Chondrocyte (in vitro differentiated cells): ENCODE data around the gene DSCAML1. TPM values are rescaled to one million over a fixed set of nuclear protein-coding genes. Genes with fewer than 3 reads are reported as not detected.

Experiments
- DNase-seq: peaks from one replicate; pipeline ENCODE4 v3.0.0; 2021; ENCODE audit warnings: mixed read lengths, low spot score
- H3K27ac Mint-ChIP-seq: one replicate; pipeline ENCODE4 v1.8.0; 2021; ENCODE audit warnings: mild to moderate bottlenecking, moderate library complexity, mixed read lengths; ENCODE audit not compliant: unreplicated experiment
- H3K27me3 Mint-ChIP-seq: 2 replicates; pipeline ENCODE4 v1.8.0; 2021; ENCODE audit warnings: low read depth, mixed read lengths
- H3K36me3 Mint-ChIP-seq: 2 replicates; pipeline ENCODE4 v1.8.0; 2021; ENCODE audit warnings: low read depth, mixed read lengths
- H3K4me1 Mint-ChIP-seq: 2 replicates; pipeline ENCODE4 v1.8.0; 2021; ENCODE audit warnings: low read depth, mild to moderate bottlenecking, mixed read lengths
- H3K4me3 Mint-ChIP-seq: one replicate; pipeline ENCODE4 v1.8.0; 2021; ENCODE audit warnings: mild to moderate bottlenecking, moderate library complexity, mixed read lengths; ENCODE audit not compliant: unreplicated experiment
- H3K9me3 Mint-ChIP-seq: 2 replicates; pipeline ENCODE4 v1.8.0; 2021; ENCODE audit warnings: low read depth, mixed read lengths
- CTCF ChIP-seq: fragments of 200-600 bp; sonication (generic); IDR thresholded peaks from 2 replicates; pipeline ENCODE4 v1.5.0; 2021; ENCODE audit warnings: antibody characterized with exemption, mild to moderate bottlenecking, moderate library complexity
- total RNA-seq: library from RNA; stranded (reverse); gene quantifications from 3 replicates; pipeline ENCODE4 v1.2.1, GENCODE V29; 2021

The DSCAML1 gene
- total RNA-seq, 1 donor from 2014 or later: not detected

- H3K27ac Mint-ChIP-seq: no peak overlapping the region
- no peaks in the 10 kb centered on the region for H3K27me3 Mint-ChIP-seq
- H3K9me3 Mint-ChIP-seq: no peaks in the 10 kb centered on the region
- peak; percentile 44 for DNase-seq
- peak; percentile 11 for TF ChIP-seq CTCF
- H3K4me3 Mint-ChIP-seq: no peak overlapping the region
- H3K4me1 Mint-ChIP-seq: peaks cover 14% of the 10 kb centered on the region
- H3K36me3 Mint-ChIP-seq: no peaks in the 10 kb centered on the region
Observed at GRCh38 chr11:117818041-117818873, 21.2 kb upstream of the DSCAML1 start.

GRCh38 chr11:117817368-117818040 is 20.5 kb upstream of the DSCAML1 start:
- H3K4me1 Mint-ChIP-seq: peaks cover 14% of the 10 kb centered on the region

DNA sequence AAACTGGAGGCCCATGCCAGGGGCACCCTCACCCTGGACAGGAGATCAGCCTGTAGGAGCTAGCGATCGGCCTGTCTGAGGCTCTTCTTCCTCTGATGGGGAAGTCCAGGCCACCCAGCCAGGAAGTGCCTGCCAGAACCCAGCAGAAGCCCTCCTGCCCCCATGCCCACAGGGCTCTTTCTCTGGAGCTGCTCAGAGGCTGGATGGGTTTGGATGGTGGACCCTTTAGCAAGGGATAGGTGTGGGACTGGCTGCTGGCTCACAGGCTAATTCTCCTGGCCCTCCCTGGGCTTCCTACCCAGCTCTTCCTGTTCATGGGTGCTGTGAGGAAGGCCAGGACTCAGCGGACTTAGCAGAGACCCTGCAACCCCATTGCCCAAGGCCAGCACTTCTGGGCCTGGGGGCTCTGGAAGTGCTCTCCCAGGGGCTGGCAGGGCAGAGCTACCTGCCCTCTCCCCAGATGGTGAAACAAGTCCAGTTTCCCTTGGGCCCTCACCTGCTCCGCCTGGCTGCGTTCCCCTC is 19.9 kb upstream of the DSCAML1 start:
- Mint-ChIP-seq H3K27ac (no peak overlapping the region), H3K36me3 (no peaks in the 10 kb centered on the region), H3K27me3 (peaks cover 4% of the 10 kb centered on the region), H3K4me3 (no peak overlapping the region), H3K4me1 (peaks cover 14% of the 10 kb centered on the region), H3K9me3 (no peaks in the 10 kb centered on the region)
- DNase-seq: peak; percentile 68
- no peak for TF ChIP-seq CTCF

More at GRCh38 chr11:117817368-117818040, 20.5 kb upstream of the DSCAML1 start:
- peak; percentile 96 for TF ChIP-seq CTCF
- H3K4me3 Mint-ChIP-seq: peak overlapping the region; percentile 16
- peaks cover 2% of the 10 kb centered on the region for H3K27me3 Mint-ChIP-seq
- H3K36me3 Mint-ChIP-seq: no peaks in the 10 kb centered on the region
- no peaks in the 10 kb centered on the region for H3K9me3 Mint-ChIP-seq
- peak; percentile 74 for DNase-seq
- no peak overlapping the region for H3K27ac Mint-ChIP-seq

DNA sequence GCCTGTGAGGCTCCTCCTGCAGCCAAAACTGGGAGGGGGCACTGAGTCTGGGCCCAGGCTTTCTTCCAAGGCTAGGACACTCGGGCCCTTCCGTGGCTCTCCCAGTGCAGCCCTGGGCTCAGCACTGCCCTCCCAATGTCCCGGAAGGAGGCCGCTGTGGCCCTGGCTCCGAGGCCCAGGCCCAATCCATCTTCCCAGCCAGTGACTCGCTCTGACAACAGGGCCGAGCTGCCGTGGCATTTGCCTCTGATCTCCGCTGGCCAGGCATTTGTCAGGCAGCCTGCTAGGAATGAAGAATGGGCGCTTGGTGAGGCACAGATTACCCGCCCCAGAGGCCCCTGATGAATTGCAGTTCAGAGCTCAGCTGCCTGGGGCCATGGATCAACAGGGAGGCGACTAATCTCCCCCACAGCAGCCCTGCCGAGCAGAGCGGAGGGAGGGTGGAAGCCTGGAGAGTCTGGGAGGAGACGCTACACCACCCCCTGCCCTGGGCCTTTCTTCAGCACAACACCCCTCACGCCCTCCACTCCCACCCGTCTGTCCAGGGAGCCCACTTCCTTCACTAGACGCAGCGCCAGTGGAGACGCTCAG is 19.2 kb upstream of the DSCAML1 start:
- Mint-ChIP-seq H3K4me1 (peaks cover 14% of the 10 kb centered on the region), H3K4me3 (no peak overlapping the region), H3K9me3 (no peaks in the 10 kb centered on the region), H3K36me3 (no peaks in the 10 kb centered on the region), H3K27ac (no peak overlapping the region), H3K27me3 (peaks cover 6% of the 10 kb centered on the region)
- peak; percentile 78 for DNase-seq
- TF ChIP-seq CTCF: no peak

GRCh38 chr11:117815262-117815803 is 18.3 kb upstream of the DSCAML1 start:
- Mint-ChIP-seq H3K9me3 (no peaks in the 10 kb centered on the region), H3K27ac (no peak overlapping the region), H3K27me3 (peaks cover 13% of the 10 kb centered on the region), H3K4me1 (peaks cover 14% of the 10 kb centered on the region), H3K36me3 (no peaks in the 10 kb centered on the region), H3K4me3 (no peak overlapping the region)
- no peak for DNase-seq
- no peak for TF ChIP-seq CTCF
